HG03520 (cell line): ENCODE measurements around the gene EIF2S1.
"Not testable (repeated sequence)": the region's sequence is repeated elsewhere in the genome, so short reads cannot be mapped to it uniquely, and the experiment has no call there.

Source experiments
- ATAC-seq: cut with Tn5 transposase; IDR thresholded peaks from one replicate; pipeline ENCODE4 v1.9.1; 2021; ENCODE audit warnings: mild to moderate bottlenecking, moderate library complexity; ENCODE audit not compliant: unreplicated experiment

Gene EIF2S1

GRCh38 chr14:67410313-67410712, 50.2 kb downstream of the EIF2S1 start:
- no peak for ATAC-seq

DNA sequence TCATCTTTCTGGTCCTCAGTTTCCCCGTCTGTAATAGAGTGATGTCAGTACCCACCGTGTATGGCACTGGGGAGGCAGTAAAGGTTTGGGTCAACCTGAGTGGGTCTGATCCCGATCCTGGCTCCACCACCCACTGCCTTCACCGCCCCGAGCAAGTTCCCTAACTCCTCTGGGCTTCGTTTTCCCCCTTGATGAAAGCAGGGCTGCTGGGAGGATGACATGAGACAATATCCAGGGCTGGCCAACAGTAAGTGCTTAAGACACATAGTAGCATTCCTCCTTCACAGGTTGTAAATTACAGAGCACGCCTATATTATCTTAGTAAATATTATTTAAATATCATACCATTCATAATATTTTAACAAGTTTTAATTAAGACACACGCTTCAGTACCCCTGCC, 51.2 kb downstream of the EIF2S1 start:
- ATAC-seq: no peak

DNA sequence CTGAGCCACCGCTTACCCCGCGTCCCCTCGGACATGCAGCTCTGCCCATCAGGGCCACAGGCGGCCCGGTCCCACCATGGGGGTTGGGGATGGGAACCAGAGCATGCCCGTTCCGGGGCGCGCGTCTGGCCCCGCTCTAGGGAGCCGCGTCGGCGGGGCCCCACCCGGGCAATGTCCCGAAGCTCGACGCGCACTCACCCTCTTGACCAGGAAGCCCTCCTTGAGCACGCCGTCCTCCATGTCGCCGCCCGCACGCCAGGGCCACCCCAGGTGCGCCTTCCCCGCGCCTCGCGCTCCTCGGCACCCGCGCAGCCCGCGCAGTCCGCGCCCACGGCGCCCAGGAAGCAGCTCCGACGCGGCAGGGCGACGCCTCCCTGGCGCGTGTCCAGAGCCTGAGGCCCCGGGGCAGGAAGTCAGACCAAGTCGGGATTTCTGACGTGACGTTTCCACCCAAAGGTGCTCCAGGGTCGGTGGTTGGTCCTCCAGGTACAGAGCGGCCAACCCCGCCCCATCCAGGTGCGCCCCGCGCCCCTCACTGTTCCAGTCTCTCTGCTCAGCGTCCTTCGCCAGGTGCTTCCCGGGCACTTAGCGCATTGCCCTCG, 51.8 kb downstream of the EIF2S1 start, which contains the start of gene PLEK2:
Gene PLEK2 (minus strand): TSS at position 346 of the 602 bp plus-strand sequence. CDS start 106 bp downstream, at position 240.
- ATAC-seq: no peak

DNA sequence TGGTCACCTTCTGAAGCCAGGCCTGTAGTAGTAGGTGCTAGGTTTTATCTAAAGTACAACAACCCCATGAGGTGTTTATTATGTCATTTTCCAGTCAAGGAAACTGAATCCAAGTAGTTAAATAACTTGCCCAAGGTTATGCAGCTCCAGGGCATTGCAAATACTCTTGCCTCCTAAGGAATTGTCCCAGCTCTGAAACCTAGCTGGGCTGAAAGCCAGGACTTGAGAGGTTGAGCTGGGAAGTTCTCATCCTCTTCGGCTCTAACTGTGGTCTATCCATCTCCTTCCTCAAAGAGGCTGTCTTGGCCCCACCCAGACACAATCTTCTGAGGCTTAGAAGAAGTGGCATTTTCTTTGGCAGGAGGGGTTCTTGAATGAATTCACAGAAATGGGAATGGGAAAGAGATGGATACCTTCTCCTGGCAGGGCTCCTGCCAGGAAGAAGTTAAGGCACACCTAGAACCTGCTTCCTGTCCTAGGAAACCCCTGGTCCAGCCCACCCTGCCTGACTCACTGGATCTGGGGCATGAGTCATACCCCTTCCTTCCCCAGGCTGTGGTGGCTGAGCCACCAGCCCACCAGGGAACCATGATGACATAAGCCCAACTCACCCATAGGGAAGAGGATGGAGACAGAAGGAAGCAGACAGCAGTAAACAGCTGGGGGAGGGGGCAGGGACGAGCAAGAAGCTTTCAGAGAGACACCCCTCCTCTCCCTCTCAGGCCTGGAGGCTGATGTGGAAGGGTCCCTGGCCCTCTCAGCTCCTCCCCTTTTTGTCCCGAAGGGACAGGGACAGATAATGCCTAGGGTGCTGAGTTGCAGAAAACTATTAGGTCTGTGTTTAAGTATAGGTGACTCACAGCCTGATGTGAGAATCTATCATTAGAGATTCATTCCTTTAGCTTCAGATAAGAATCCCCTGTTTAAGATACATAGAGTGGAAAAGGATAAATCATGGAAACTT, 54.0 kb downstream of the EIF2S1 start:
- no peak for ATAC-seq

DNA sequence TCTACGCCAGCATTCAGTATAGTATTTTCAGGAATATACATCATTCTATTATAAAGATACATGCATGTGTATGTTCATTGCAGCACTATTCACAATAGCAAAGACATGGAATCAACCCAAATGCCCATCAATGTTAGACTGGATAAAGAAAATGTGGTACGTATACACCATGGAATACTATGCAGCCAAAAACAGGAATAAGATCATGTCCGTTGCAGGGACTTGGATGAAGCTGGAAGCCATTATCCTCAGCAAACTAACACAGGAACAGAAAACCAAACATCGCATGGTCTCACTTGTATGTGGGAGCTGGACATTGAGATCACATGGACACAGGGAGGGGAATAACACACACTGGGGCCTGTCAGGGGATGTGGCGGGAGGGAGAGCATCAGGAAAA, 55.5 kb downstream of the EIF2S1 start:
- ATAC-seq: not testable (repeated sequence)

DNA sequence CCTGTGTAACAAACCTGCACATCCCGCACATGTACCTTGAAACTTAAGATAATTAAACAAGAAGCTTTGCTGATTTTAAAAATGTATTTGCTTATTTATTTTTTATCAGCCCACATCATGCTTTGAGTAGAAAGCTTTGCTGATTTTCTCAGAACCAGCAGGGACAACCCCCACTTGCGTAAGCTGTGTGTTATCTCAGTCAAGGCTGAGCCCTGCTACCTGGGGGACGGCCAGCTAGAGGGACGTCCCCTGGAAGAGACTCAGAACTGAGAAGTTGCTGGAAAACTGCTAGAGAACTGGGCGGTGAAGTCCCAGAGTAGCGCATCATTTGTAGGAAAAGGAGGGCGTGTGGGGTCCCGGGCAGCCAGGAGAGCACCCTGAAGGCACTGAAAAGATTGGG, 56.0 kb downstream of the EIF2S1 start:
- ATAC-seq: no peak

- ATAC-seq: no peak
Observed at GRCh38 chr14:67416810-67417209, 56.7 kb downstream of the EIF2S1 start.

DNA sequence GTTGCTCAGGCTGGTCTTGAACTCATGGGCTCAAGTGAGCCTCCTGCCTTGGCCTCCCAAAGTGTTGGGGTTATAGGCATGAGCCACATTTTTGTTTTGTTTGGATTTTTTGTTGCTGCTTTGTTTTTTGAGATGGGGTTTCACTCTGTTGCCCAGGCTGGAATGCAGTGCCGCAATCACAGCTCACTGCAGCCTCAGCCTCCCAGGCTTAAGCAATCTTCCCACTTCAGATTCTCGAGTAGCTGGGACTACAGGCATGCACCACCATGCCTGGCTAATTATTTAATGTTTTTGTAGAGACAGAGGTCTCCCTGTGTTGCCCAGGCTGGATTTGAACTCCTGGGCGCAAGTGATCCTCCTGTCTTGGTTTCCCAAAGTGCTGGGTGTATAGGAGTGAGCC, 57.5 kb downstream of the EIF2S1 start:
- no peak for ATAC-seq

DNA sequence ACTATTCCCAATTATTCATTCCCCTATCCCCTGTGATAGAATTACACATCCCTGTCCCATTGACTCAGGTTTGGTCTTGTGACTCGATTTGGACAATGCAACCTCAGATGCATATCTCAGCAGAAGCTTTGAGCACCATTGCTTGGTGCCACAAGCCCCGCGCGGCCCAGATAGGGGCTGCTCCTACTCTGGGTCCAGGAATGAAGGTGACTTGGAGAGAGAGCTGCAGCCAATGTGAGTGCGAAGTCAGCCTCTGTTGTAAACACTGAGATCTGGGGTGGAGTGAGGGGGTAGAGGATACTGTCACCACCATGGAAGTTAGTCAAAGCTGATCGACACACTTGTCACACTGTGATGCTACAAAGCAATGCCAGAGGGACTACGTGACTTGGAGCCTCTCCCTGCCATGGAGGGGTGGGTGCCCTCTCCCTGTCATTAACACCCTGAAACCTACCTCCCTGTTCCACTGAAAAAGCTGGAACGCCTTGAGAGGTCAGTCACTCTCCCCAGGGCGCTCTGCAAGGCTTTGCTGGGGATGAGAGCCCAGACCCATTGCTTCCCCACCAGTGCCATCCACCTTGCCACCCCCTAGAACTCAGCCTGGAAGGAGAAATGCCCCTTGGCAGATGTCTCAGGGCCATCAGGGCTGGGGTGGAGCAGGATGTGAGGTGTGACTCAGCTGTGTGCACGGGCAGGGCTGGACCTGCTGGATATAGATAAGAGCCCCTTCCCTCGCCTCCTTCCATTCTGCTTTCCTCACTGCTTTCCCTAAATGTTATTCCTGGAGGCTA, 58.5 kb downstream of the EIF2S1 start:
- ATAC-seq: no peak

DNA sequence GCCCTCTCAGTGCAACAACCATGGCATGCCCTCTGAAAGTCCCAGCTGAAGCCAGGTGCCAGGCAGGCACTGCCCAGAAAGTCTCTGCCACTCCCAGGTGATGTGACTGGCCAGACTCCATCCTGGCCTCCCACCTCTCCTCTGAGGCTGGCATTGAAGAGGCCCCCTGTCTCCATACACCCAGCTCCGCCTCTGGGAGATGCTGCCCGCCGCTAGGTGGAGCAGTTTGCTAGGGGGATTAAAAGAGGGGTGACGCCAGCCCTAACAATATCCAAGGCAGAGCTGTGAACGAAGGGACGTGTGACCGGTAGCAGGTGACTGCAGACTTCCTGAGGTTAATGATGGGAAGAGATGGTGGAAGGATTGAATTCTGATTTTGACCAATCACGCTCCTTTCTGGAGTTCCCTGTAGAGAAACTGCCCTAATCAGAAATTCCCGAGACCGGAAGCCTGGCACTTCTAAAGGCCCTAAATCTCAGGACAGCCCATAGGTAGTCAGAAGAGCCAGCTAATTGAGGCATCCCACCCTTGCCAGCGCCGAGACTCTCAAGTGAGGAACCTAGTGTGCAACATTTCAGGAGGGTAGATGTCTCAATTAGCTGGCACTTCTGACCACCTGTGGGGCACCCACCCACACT, 60.1 kb downstream of the EIF2S1 start:
- ATAC-seq: no peak

GRCh38 chr14:67421356-67422224, 61.5 kb downstream of the EIF2S1 start:
- ATAC-seq: no peak

- no peak for ATAC-seq
Observed at GRCh38 chr14:67423424-67423823, 63.3 kb downstream of the EIF2S1 start.

DNA sequence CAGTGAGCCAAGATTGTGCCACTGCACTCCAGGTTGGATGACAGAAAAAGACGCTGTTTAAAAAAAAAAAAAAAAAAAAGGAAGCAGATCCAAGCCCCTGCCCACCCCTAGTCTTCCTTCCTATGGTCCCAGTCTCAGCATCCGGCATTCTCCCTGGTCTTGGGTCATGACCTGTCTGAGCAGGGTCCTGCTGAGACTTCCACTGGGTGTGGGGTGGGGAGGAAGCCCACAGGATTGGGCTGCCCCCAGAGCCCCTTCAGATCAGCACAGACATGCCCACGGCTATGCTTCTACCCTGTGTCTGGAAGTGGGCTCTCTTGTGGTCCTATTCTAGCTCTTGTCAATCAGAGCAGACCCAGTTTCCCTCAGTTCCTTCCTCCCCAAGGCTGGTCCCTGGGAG, 64.4 kb downstream of the EIF2S1 start:
- ATAC-seq: no peak

GRCh38 chr14:67425608-67426007, 65.5 kb downstream of the EIF2S1 start:
- no peak for ATAC-seq

GRCh38 chr14:67426161-67426560, 66.0 kb downstream of the EIF2S1 start:
- ATAC-seq: no peak

- no peak for ATAC-seq
Observed at GRCh38 chr14:67426983-67427606, 67.0 kb downstream of the EIF2S1 start.

DNA sequence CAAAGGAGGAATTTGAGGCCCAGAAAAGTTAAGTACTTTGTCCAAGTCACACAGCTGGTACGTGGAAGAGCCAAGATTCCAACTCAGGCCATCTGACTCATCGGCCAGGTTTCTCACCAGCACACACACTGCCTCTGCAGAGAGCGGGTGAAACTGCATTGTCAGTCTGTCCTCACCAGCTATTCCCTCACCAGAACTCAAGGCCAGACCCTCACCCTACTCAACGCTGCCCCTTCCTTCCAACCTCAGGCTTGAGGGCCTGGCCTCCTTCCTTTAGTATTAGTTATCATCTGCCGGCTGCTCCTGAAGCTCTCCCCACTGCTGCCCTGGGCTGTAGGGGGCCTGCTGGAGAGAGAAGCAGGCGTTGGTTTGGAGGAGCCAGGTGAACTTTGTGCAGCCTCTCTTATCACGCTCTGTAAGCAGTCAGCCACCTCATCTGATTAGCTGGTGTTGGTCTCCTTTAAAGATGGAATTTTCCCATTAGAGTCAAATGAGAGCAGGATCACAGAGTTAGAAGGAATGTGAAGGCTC, 68.4 kb downstream of the EIF2S1 start:
- ATAC-seq: no peak

DNA sequence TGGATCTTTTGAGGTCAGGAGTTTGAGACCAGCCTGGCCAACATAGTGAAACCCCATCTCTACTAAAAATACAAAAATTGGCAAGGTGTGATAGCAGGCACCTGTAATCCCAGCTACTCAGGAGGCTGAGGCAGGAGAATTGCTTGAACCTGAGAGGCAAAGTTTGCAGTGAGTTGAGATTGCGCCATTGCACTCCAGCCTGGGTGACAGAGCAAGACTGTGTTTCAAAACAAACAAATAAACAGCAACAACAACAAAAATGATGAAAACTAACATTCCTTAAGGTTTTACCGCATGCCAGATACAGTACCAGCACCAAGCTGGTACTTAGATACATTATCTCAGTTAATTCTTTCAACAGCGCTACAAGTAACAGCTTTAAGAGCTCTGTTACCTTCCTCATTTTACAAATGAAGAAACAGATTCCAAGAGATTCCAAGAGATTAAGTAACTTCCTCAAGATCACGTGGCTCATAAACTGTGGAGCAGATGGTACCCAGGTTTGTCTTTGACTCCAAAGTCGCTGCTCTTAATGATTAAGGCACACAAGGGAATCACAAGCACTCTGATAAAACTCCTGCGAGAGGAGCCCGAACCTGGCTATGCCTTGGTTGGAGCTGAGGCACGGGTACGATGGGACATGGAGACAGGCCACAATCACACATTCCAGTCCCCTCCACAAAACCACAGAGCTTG, 69.5 kb downstream of the EIF2S1 start:
- ATAC-seq: no peak
